Coronary artery (tissue), 2 donors: ENCODE measurements around the gene RAB44.

Experiments used
- DNase-seq: peaks from one replicate; pipeline ENCODE4 v3.0.0-alpha.2; 2017; ENCODE audit warnings: low spot score
- H3K27ac ChIP-seq, 2 donors: fragments of 200-600 bp; sonication (generic); one replicate each; pipeline ENCODE4 v1.5.1; 2016 to 2019
- H3K4me3 ChIP-seq: fragments of 200-600 bp; sonication (generic); 2 replicates; pipeline ENCODE4 v1.5.1; 2016; ENCODE audit warnings: mild to moderate bottlenecking, moderate library complexity
- CTCF ChIP-seq: fragments of 200-600 bp; sonication (generic); IDR thresholded peaks from one replicate; pipeline ENCODE4 v1.5.1; 2019; ENCODE audit warnings: antibody characterized with exemption

The RAB44 gene

DNA sequence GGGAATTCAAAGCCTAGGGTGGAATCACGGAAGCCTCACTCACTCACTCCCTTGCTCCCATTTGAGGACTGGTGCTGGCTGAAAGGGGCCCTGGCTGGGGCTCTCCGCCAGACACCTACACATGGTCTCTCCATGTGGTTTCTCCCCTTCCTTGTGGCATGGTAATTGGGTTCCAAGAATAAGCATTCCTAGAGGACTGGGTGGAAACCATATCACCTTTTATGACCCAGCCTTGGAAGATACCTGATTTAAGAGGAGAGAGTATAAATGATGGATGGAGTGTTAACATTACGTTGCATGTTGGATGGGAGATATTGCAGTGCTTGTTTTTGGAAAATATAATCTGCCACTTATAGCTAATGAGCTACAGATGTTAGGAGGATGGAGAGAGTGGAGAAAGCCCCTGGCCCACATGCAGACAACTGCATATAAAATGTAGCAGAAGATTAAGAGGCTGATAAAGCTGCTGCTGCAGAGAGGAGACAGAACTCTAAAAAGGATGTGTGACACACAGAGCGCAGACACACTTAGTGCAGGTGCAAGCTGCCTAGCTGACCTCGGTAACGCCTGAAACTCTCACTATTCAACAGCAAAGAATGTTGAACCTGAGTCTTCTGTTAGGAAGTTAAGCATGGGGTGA lies 42.4 kb upstream of the RAB44 start:
- no peak overlapping the region for H3K27ac ChIP-seq
- TF ChIP-seq CTCF = no peak
- no peak overlapping the region for H3K4me3 ChIP-seq
- DNase-seq = no peak

DNA sequence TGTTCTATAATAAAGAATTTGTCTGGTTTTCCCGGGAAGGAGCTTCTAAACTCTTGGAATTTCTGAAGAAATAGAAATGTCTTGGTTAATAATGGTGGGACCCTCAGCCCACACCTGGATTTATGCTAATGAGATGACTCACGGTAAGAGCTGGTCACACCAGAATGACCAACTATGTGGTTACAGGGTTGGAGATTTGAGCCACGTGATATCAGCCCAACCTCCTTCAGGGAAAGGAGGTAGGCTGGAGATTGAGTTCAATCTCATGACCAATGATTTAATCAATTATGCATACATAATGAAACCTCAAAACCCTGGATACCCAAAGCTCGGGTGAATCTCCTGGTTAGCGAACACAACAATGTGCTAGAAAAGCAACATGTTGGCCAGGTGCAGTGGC lies 41.2 kb upstream of the RAB44 start:
- no peak overlapping the region for H3K4me3 ChIP-seq
- DNase-seq = no peak
- no peak overlapping the region for H3K27ac ChIP-seq
- no peak for TF ChIP-seq CTCF

GRCh38 chr6:36657271-36657670 lies 40.4 kb upstream of the RAB44 start:
- TF ChIP-seq CTCF = no peak
- H3K27ac ChIP-seq = no peak overlapping the region
- no peak overlapping the region for H3K4me3 ChIP-seq
- DNase-seq = no peak

DNA sequence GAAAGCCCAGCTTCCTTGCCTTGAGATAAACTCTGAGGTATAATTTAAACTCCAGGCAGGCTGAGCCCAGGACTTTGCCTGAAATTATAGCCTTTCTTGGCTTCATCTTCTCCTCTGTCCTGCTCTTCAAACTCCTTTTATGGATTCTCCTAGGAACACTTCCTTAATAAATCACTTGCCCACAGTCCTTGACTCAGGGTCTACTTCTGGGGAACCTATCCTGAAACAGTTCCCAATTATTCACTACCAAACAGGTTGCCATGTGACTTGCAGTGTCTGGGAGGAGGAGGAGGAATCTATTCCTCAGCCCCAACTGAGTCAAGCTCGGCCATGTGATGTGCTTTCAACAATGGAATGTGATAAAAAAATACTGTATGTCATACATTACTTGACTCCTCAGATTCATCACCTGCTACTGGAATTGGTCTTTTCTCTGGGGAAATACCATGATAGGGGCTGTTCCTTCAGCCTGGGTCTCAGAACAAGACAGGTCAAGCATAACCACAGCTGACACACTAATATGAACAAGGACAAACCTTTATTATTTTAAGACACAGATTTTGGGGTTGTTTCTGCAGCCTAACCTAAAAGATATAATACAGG lies 39.6 kb upstream of the RAB44 start:
- H3K27ac ChIP-seq = no peak overlapping the region
- no peak overlapping the region for H3K4me3 ChIP-seq
- no peak for TF ChIP-seq CTCF
- no peak for DNase-seq

GRCh38 chr6:36659271-36659670 lies 38.4 kb upstream of the RAB44 start:
- no peak overlapping the region for H3K4me3 ChIP-seq
- TF ChIP-seq CTCF = no peak
- DNase-seq = no peak
- no peak overlapping the region for H3K27ac ChIP-seq

DNA sequence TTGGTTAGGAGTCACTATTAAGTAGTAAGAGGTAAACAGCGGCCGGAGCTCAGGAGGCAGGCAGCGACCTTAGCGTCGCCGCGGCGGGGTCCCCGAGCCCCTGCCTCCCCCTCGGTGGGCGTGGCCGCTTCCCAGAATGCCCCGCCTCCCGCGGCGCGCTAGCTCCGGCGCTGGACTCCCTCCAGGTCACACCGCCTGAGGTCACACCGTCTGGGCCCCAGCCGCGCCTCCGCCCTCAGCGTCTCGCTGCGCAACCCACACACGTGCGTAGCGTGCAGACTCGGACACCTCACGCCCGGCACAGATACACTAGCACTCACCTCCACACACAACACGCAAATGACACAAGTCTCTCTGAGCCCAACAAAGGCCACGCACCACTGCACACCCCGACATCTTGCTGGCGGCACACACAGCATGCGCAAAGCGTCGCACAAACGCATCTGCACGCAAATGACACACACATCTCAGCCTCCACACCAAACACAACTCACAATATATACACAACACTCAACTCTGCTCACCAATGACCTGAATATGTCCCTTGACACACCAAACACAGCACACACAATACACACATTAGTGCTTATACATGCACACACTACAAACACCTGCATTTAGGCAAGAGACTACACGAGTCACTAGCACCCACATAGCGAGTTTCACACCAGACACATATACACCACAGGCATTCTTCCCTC lies 36.7 kb upstream of the RAB44 start:
- H3K27ac ChIP-seq = no peak overlapping the region
- TF ChIP-seq CTCF = no peak
- no peak for DNase-seq
- H3K4me3 ChIP-seq = peak overlapping the region; percentile 62

GRCh38 chr6:36662380-36662779 lies 35.2 kb upstream of the RAB44 start:
- TF ChIP-seq CTCF = no peak
- DNase-seq = no peak
- Histone ChIP-seq H3K4me3 (no peak overlapping the region), H3K27ac (no peak overlapping the region)
